B cell (primary cell): ENCODE measurements around the gene CHN1.

Experiments used
- EZH2 ChIP-seq: IDR thresholded peaks from 2 replicates; pipeline ENCODE4 v1.6.1; 2012; ENCODE audit warnings: borderline replicate concordance, low read depth, mild to moderate bottlenecking, moderate library complexity, low read length; ENCODE audit not compliant: insufficient read depth, poor library complexity, severe bottlenecking
- TF ChIP-seq, protein P1 (sequence below): fragments of 200-600 bp; IDR thresholded peaks from one replicate; pipeline ENCODE4 v1.8.0; 2022; ENCODE audit warnings: antibody characterized with exemption, mild to moderate bottlenecking

DNA sequence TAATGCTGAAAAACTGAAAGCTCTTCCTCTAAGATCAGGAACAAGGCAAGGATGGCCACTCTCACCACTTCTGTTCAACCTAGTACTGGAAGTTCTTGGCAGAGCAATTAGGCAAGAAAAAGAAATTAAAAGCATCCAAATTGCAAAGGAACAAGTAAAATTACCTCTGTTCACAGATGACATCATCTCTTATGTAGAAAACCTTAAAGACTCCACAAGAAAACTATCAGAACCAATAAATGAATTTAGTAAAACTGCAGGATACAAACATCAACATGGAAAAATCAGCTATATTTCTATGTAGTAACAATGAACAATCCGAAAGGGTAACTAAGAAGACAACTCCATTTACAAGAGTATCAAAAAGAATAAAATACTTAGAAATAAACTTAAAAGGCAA lies 112.2 kb downstream of the CHN1 start:
- TF ChIP-seq, protein P1, sequence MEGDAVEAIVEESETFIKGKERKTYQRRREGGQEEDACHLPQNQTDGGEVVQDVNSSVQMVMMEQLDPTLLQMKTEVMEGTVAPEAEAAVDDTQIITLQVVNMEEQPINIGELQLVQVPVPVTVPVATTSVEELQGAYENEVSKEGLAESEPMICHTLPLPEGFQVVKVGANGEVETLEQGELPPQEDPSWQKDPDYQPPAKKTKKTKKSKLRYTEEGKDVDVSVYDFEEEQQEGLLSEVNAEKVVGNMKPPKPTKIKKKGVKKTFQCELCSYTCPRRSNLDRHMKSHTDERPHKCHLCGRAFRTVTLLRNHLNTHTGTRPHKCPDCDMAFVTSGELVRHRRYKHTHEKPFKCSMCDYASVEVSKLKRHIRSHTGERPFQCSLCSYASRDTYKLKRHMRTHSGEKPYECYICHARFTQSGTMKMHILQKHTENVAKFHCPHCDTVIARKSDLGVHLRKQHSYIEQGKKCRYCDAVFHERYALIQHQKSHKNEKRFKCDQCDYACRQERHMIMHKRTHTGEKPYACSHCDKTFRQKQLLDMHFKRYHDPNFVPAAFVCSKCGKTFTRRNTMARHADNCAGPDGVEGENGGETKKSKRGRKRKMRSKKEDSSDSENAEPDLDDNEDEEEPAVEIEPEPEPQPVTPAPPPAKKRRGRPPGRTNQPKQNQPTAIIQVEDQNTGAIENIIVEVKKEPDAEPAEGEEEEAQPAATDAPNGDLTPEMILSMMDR: no peak
- TF ChIP-seq EZH2: no peak
